ENCODE results near the gene AUTS2.

DNA sequence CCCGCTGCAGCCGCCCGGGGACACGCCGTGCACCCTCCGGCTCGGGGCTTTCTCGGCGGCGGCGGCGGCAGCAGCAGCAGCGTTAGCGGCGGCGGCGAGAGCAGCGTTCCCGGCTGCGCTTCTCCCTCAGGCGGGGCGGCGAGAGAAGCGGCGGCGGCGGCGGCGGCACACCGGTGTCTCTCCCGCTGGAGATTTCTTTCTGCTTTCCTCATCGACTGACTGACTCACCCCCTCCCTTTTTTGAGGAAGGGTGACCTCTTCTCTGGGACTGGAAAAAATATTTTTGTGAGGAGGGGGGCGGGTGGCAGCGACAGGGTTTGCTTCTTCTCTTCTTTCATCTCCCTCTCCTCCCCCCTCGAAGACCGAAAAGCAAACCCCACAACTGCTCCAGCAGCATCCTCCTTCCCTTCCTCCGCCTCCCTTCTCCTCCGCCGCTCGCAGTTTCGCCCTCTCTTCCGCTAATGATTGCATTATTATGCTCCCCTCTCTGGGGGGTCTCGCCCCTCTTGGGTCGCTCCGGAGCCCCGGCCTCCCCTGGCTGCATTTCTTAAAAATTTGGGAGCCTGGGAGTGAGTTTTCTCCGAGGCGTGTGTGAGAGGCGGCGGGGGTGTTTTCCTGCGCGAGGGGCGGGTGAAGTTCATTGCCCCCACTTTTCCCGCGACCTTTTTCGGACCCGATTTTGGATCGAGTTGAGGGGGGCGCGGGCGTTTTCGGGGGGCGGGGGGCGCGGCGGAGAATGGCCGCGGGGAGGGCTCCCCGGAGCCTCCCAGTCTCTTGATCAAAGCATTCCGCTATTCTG is 411 bp downstream of the AUTS2 start:
- TF ChIP-seq, protein P1, sequence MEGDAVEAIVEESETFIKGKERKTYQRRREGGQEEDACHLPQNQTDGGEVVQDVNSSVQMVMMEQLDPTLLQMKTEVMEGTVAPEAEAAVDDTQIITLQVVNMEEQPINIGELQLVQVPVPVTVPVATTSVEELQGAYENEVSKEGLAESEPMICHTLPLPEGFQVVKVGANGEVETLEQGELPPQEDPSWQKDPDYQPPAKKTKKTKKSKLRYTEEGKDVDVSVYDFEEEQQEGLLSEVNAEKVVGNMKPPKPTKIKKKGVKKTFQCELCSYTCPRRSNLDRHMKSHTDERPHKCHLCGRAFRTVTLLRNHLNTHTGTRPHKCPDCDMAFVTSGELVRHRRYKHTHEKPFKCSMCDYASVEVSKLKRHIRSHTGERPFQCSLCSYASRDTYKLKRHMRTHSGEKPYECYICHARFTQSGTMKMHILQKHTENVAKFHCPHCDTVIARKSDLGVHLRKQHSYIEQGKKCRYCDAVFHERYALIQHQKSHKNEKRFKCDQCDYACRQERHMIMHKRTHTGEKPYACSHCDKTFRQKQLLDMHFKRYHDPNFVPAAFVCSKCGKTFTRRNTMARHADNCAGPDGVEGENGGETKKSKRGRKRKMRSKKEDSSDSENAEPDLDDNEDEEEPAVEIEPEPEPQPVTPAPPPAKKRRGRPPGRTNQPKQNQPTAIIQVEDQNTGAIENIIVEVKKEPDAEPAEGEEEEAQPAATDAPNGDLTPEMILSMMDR (conservative IDR thresholded peaks at IDR 0.05; ENCODE audit: low read depth in 2 of 2) = no peak
- TF ChIP-seq POLR2AphosphoS5 (IDR thresholded peaks at IDR 0.05; ENCODE audit: low read depth) (no peak), CREB1 (CRISPR knock-in tag; IDR thresholded peaks at IDR 0.05; ENCODE audit: low read depth) (no peak), EZH2 (IDR thresholded peaks at IDR 0.05; ENCODE audit: low read depth, unreplicated experiment) (no peak), EZH2phosphoT487 (IDR thresholded peaks at IDR 0.05; ENCODE audit: unreplicated experiment) (no peak), NANOG (IDR thresholded peaks at IDR 0.05; ENCODE audit: borderline replicate concordance) (no peak), ZNF114 (CRISPR knock-in tag; IDR thresholded peaks at IDR 0.05) (no peak)
- TF ChIP-seq, protein P2, sequence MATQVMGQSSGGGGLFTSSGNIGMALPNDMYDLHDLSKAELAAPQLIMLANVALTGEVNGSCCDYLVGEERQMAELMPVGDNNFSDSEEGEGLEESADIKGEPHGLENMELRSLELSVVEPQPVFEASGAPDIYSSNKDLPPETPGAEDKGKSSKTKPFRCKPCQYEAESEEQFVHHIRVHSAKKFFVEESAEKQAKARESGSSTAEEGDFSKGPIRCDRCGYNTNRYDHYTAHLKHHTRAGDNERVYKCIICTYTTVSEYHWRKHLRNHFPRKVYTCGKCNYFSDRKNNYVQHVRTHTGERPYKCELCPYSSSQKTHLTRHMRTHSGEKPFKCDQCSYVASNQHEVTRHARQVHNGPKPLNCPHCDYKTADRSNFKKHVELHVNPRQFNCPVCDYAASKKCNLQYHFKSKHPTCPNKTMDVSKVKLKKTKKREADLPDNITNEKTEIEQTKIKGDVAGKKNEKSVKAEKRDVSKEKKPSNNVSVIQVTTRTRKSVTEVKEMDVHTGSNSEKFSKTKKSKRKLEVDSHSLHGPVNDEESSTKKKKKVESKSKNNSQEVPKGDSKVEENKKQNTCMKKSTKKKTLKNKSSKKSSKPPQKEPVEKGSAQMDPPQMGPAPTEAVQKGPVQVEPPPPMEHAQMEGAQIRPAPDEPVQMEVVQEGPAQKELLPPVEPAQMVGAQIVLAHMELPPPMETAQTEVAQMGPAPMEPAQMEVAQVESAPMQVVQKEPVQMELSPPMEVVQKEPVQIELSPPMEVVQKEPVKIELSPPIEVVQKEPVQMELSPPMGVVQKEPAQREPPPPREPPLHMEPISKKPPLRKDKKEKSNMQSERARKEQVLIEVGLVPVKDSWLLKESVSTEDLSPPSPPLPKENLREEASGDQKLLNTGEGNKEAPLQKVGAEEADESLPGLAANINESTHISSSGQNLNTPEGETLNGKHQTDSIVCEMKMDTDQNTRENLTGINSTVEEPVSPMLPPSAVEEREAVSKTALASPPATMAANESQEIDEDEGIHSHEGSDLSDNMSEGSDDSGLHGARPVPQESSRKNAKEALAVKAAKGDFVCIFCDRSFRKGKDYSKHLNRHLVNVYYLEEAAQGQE (IDR thresholded peaks at IDR 0.05; ENCODE audit: unreplicated experiment) = no peak
- TF ChIP-seq, protein P3, sequence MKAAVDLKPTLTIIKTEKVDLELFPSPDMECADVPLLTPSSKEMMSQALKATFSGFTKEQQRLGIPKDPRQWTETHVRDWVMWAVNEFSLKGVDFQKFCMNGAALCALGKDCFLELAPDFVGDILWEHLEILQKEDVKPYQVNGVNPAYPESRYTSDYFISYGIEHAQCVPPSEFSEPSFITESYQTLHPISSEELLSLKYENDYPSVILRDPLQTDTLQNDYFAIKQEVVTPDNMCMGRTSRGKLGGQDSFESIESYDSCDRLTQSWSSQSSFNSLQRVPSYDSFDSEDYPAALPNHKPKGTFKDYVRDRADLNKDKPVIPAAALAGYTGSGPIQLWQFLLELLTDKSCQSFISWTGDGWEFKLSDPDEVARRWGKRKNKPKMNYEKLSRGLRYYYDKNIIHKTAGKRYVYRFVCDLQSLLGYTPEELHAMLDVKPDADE (IDR thresholded peaks at IDR 0.05) = no peak

All from GM23338 (cell line).